EH (cell line): ENCODE data around the gene MKX.
"Not testable (repeated sequence)": the region's sequence is repeated elsewhere in the genome, so short reads cannot be mapped to it uniquely, and the experiment has no call there.

Experiments
- DNase-seq: peaks from one replicate; pipeline ENCODE4 v3.0.0-alpha.2; 2015; ENCODE audit warnings: low read depth

Gene MKX

GRCh38 chr10:27692663-27693062 lies 53.0 kb downstream of the MKX start:
- no peak for DNase-seq

GRCh38 chr10:27688991-27689390 lies 56.6 kb downstream of the MKX start:
- DNase-seq = no peak

- no peak for DNase-seq
Measured at GRCh38 chr10:27688276-27688675, 57.3 kb downstream of the MKX start.

- peak; percentile 25 for DNase-seq
Measured at GRCh38 chr10:27687743-27688142, 57.9 kb downstream of the MKX start.

- DNase-seq = peak; percentile 70
Measured at GRCh38 chr10:27687326-27687725, 58.3 kb downstream of the MKX start.

- peak; percentile 57 for DNase-seq
Measured at GRCh38 chr10:27685681-27686080, 59.9 kb downstream of the MKX start.

GRCh38 chr10:27683226-27683625 lies 62.4 kb downstream of the MKX start:
- no peak for DNase-seq

- DNase-seq = not testable (repeated sequence)
Measured at GRCh38 chr10:27681795-27682194, 63.8 kb downstream of the MKX start.

GRCh38 chr10:27680691-27681605 lies 64.7 kb downstream of the MKX start:
- peak; percentile 47 for DNase-seq

- peak; percentile 50 for DNase-seq
Measured at GRCh38 chr10:27680006-27680557, 65.5 kb downstream of the MKX start.

- peak; percentile 57 for DNase-seq
Measured at GRCh38 chr10:27679369-27679912, 66.2 kb downstream of the MKX start.

- DNase-seq = no peak
Measured at GRCh38 chr10:27678166-27678565, 67.5 kb downstream of the MKX start.

GRCh38 chr10:27673065-27673464 lies 72.6 kb downstream of the MKX start:
- no peak for DNase-seq

GRCh38 chr10:27671821-27672220 lies 73.8 kb downstream of the MKX start:
- DNase-seq = no peak

- DNase-seq = no peak
Measured at GRCh38 chr10:27664461-27664860, 81.2 kb downstream of the MKX start.

GRCh38 chr10:27663621-27664020 lies 82.0 kb downstream of the MKX start:
- DNase-seq = peak; percentile 18

GRCh38 chr10:27661514-27662286 lies 83.9 kb downstream of the MKX start:
- peak; percentile 41 for DNase-seq

- no peak for DNase-seq
Measured at GRCh38 chr10:27660711-27661110, 84.9 kb downstream of the MKX start.

GRCh38 chr10:27660268-27660667 lies 85.4 kb downstream of the MKX start:
- DNase-seq = no peak

- no peak for DNase-seq
Measured at GRCh38 chr10:27659786-27660185, 85.8 kb downstream of the MKX start.

- DNase-seq = peak; percentile 58
Measured at GRCh38 chr10:27658788-27659187, 86.8 kb downstream of the MKX start.

GRCh38 chr10:27655296-27655695 lies 90.3 kb downstream of the MKX start:
- no peak for DNase-seq
